Stimulated activated CD4-positive, alpha-beta T cell treated with anti-CD3 and anti-CD28 coated beads, Interleukin-12 subunit alpha, Interleukin-12 subunit beta, amount 100 ng/mL, for 48 hours (primary cell): ENCODE data around the gene DDX51.
"Not testable (repeated sequence)": the region's sequence is repeated elsewhere in the genome, so short reads cannot be mapped to it uniquely, and the experiment has no call there.

Experiments used
- DNase-seq, 3 donors: peaks; one replicate each; pipeline ENCODE4 v3.0.0-alpha.2; 2020; ENCODE audit warnings: low read depth in 2 of 3, low spot score in 1 of 3

The DDX51 gene

DNA sequence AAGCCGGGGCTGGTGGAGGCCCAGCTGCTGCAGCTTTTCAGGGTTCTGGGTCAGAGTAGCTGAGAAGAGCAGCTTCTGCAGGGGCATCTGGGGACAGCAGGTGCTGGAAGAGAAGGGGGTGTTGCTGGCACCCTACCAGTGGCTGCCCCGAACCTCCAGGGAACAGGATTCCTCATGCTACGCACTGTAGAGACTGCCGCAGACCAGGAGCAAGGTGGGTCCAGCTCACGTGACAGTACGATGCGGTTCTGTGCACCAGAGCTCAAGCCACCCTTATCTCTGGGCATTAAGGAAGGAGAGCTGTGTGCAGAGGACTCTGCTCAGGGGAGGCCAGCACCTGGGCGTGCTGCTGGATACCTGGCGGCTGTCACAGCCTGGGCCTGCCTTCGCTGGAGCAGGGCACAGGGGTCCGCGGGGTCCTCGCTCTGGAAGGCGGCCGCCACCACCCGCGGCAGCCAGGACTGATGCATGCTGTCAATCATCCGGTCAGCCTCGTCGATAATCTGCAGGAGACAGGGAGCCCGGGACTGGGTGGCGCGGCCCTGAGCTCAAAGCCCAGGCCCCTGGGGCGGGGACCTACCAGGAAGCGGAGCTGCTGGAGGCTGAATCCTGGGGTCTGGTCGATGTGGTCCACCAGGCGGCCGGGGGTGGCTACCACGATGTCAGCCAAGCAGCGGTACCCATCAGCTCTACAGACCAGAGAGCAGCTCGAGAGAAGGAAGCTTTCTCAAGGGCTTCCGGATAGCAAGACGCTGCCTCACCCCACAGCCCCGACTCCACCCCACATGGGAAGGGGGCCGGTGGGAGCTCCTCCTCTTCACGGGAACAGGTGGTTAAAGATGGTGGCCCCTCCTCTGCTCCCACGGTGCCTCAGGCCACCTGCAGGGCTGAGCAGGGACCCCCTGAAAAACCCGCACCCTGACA lies 2.9 kb downstream of the DDX51 start:
- DNase-seq: no peak

DNA sequence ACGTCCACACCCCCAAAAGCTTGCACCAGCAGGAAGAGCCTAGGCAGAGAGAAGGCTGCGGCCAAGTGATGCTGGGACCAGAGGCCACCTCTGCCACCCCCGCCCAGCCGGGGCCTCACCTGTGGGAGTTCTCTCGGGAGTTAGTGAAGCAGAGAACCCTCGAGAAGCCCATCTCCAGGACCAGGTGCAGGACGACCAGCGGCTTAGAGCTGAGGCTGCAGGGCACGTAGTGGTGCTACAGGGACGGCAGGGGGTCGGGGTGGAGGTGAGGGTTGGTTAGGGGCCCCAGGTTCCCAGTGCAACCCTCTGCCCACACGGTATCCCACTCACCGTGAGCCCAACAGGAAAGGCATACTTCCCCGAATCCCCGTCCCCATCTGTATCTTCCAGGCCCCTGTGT lies 3.6 kb downstream of the DDX51 start:
- DNase-seq: no peak

- no peak for DNase-seq
These were observed 4.2 kb downstream of the DDX51 start for GRCh38 chr12:132139912-132140311.

DNA sequence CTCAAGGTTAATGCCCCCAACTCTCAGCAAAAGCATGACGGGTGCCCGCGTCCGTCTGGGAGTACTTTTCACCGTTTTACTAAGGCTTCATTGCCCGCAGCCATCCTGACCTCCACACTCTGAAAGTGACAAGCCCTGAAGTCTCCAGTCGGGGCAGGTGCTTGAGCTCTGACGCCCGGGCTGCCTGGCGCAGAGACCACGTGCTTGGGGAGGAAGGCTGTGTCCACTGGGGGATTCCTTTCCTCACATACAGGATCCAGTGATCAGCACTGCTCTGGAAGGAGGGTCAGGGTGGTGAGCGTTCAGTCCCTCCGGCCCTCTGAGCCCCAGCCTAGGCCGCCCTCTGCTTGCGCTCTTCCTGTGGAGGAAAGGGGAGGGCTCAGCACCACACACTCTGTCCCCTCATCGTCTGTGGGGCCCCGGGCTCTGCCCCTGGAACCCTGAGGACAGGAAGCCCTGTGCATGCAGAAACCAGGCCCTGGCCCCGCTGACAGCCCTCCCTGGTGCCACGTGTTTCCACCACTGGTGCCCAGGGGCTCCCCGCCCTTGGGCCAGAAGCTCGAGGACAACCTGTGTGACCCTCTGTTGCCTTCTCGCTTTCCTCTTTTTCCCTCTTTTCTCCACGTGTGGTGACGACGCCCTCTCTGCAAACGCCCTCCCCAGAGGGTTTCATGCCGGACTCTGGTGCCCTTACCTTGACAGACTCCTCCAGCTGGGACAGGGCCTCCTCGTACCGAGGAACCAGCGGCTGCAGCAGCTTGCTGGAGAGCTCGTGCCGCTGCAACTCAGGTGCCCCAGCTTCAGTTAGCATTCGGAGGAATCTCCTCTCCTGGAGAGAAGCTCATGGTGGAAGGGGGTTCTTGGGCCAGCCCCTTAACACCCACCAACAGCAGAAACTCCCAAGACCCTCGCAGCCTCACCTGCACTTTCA lies 4.9 kb downstream of the DDX51 start:
- DNase-seq: no peak

GRCh38 chr12:132137483-132138125 lies 6.5 kb downstream of the DDX51 start:
- DNase-seq: no peak

GRCh38 chr12:132136226-132136625 lies 7.9 kb downstream of the DDX51 start:
- DNase-seq: not testable (repeated sequence)

DNA sequence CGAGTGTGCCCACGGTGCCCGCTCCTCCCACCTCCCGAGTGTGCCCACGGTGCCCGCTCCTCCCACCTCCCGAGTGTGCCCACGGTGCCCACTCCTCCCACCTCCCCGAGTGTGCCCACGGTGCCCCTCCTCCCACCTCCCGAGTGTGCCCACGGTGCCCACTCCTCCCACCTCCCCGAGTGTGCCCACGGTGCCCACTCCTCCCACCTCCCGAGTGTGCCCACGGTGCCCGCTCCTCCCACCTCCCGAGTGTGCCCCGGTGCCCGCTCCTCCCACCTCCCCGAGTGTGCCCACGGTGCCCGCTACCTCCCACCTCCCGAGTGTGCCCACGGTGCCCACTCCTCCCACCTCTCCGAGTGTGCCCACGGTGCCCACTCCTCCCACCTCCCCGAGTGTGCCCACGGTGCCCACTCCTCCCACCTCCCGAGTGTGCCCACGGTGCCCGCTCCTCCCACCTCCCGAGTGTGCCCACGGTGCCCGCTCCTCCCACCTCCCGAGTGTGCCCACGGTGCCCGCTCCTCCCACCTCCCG lies 9.4 kb downstream of the DDX51 start:
- not testable (repeated sequence) for DNase-seq

GRCh38 chr12:132133952-132134652 lies 10.0 kb downstream of the DDX51 start:
- no peak for DNase-seq

DNA sequence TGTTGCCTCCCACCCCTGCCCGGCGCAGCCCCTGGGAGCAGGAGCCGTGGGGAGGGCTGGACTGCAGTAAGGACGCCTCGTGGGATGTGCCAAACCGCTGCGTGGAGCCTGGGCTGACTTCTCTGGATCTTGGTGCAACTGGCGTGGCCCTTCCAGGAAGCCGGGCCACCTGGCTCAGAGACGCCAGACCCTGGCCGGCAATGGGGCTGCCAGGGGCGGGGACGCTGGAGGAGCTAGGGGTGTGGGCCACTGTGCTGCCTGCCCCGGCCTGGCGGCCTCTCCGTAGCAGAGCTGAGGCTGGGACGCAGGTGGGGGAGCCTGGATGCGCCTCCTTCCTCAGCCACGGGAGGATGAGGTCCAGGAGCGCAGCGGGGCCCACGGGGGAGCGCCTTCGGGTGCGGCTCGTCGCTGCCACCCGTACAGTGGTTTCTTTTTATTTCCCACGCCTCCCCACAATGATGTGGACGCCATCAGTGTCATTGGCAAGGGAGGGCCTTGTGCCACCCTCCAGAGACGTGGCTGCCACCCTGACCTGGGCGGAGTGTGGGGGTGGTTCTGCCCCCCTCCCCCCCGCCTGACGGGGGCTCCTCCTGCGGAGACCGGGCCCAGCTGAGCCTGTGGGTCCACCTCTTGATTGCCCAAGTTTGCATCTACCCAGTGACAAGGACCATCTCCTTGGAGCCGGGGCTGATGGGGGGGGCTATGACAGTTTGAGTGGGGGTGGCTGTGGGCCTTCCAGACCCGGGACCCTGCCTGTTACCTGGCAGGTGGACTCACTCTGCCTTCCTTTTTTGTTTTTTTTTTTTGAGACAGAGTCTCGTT lies 11.3 kb downstream of the DDX51 start:
- DNase-seq: no peak

GRCh38 chr12:132131952-132132351 lies 12.2 kb downstream of the DDX51 start:
- DNase-seq: no peak

- no peak for DNase-seq
These were observed 12.9 kb downstream of the DDX51 start for GRCh38 chr12:132131229-132131628.

- DNase-seq: no peak
These were observed 13.4 kb downstream of the DDX51 start for GRCh38 chr12:132130690-132131089.

DNA sequence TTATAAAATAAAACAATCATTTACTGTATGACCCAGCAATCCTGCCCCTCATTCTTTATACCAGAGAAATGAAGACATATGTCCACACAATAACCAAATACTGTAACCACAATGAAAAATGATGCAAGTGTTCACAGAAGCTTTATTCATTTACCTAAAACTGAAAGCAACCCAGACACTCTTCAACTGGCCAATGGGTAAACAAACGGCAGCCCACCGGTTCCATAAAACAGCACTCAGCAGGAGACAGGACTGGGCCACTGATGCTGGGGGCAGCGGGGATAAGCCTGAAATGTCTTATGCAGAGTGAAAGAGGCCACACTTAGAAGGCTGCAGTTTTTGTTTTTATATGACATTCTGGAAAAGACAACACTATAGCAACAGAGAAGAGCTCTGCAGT lies 15.1 kb downstream of the DDX51 start:
- no peak for DNase-seq

DNA sequence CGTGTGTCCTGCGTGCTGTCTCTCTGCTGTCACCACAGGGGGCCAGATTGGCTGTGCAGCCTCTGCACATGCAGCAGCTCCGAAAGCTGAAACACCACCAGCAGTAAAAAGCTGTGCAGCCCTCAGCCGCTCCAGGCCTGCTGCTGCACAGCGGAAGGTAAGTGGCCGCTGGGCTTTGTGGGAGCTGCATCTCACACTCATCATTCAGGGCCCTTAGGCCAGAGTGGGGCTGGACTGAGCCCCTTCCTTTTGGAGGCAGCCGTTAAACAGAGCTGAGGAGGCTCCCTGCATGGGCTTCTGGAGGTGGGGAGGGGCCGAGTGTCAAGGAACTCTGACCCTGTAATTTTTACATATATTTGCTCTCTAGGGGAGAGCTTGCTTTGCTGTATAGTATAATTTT lies 17.1 kb downstream of the DDX51 start:
- no peak for DNase-seq

DNA sequence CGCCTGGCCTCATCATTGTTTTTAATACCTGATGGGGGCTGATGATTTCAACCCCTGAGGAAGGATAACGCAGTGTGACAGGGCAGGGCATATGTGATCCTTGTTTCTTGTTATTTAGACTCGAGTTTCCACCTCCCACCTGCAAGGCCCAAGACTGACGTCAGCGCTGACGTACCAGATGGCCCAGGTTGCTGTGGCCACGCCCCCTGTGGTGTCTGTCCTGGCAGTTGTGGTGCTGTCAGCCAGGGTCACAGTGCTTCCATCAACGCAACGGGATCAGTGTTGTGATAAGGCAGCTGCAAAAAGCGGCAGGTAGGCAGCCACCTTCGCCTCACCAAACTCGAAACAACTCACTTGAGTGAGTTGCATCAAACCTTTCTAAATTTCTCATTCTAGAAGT lies 18.4 kb downstream of the DDX51 start:
- no peak for DNase-seq

- DNase-seq: no peak
These were observed 19.2 kb downstream of the DDX51 start for GRCh38 chr12:132124766-132125425.

DNA sequence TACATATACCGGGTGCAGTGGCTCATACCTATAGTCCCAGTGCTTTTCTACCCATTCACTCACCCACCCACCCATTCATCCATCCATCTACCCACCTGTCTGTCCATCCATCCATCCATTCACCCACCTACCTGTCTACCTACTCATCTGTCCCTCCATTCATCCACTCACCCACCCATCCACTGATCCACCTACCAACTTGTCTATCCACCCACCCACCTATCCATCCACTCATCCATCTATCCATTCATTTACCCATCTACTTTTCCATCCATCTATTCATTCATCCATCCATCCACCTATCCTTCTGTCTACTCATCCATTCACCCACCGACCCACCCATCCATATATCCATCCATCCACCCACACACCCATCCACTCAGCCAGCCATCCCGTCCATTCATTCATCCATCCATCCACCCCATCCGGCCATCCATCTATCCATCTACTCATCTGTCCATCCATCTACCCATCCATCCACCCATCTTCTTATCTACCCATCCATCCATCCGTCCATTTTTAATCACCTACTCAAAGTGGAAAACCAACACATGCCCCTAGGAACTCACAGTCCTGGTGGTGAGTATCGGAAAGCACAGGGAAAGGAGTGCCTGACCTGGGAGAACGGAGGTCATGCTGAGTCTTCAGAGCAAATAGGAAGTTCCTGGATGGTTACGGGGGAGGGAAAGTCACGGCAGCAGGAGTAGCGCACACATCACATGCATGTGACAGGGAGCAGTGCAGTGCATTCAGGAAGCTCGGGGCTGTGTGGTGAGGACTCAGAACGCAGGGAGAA lies 20.0 kb downstream of the DDX51 start:
- no peak for DNase-seq

DNA sequence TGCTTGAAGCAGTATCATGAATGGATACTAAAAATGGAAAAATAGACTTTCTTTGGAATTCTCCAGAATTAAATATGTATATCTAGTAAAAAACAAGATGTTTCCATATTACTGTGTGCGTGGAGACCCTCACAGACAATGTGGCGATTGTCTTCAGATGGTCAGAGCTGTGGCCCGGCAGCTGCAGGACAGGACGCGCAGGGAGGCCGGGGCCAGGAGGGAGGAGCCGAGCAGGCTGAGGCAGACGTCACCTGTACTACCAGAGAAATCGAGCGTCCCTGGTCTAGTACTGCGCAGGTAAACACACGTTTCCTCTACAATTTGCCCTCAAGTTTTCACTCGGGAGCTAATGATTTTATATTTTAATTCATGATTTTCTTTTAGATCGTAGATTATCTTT lies 22.8 kb downstream of the DDX51 start:
- DNase-seq: no peak
